HG02763 (cell line): ENCODE data around the gene SYVN1.
A peak's percentile ranks its signal among the peaks of the same experiment; 100 is the strongest.

Experiments
- ATAC-seq: cut with Tn5 transposase; IDR thresholded peaks from one replicate; pipeline ENCODE4 v1.9.1; 2021; ENCODE audit warnings: mild to moderate bottlenecking, moderate library complexity; ENCODE audit not compliant: unreplicated experiment

SYVN1 gene

DNA sequence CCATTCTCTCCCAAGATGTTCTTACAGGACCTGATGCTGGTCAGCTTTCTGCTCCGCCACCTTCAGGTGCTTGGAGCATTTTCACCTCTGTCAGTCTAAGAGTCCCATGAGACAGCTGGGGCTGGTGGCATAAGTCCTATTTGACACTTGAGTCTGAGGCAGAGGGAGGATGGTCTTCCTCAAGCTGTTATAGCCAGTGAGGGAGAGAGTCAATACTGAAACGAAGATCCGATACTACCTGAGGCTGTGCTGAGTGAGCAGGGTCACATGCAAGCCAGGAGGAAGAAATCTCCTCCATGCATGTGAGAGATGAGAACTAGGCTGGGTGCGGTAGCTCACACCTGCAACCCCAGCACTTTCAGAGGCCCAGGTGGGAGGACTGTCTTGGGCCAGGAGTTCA, 44.7 kb downstream of the SYVN1 start:
- no peak for ATAC-seq

- no peak for ATAC-seq
Measured at GRCh38 chr11:65087827-65088226, 46.5 kb downstream of the SYVN1 start.

- no peak for ATAC-seq
Measured at GRCh38 chr11:65087216-65087615, 47.1 kb downstream of the SYVN1 start.

DNA sequence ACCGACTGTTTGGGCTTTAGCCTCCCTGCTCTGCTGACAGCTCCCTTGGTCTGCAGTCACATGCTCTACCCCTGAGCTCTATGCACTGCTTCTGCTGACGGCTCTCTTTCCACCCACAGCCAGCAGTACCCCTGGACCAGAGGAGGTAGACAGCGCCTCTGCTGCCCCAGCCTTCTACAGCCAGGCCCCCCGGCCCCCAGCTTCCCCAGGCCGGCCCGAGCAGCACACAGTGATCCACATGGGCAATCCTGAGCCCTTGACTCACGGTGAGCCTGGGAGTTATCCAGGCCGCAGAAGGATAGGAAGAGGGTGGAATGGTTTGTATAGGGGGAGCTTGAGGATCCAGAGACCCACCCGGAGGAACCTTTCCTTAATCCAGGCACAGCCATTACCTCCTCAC, 47.5 kb downstream of the SYVN1 start:
- no peak for ATAC-seq

DNA sequence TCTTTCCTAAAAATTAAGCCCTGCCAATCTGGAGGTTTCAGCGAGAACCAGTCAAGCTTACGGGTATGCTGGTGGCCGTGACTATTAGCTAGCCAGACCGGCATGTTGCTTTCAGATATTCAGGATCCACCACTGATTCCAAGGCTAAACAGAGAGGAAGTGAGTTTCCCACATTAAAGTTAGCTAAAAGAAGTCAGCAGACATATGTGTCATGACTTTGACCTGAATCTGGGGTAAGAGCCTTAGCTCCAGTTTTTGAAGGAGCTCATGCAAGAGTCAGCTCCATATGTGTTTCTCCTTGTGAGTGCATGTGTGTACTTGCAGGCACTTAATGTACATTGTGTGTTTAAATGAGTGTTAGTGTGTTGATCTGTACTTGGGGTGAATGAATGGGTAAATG, 48.9 kb downstream of the SYVN1 start:
- ATAC-seq: no peak

- no peak for ATAC-seq
Measured at GRCh38 chr11:65084598-65085375, 49.5 kb downstream of the SYVN1 start.

DNA sequence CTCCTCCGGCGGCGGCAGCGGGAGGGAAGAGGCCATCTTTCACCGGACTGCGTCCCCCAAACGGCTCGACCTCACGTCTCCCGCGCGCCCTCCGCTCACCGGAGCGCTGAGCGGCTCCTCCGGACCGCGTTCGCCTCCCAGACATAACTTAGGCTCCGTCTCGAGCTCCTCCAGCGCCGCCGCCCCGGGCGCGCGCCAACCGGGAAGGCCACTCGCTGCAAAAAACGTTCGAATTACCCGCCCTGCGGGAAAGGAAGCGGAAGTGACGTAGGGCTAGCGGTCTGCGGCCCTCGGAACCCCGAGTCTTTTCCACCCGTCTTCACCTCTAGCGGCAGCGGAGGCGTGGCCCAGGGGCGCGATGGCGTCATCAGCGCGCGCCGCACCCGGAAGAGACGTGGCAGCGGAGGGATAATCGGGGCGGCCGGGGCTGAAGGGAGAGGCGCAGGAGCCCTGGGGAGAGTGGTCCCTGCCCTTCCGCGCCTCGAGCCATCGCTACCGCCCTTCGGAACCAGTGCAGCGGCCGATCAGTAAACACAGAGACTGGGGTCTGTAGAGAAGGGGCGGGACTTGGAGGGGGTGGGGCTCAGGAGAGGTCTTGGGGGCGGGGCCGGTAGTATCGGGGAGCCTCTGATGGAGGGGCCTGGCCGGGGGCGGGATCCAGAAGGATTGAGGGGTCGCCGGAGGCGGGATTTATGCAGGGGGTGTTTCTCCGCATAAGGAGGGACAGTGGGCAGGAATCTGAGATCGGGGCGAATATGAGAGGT, 50.3 kb downstream of the SYVN1 start, which contains the start of the genes CDCA5 and ZFPL1:
Gene CDCA5 (minus strand): TSS at position 207 of the 764 bp plus-strand sequence. CDS start 62 bp downstream, at position 145.
Gene ZFPL1 (plus strand): TSS at position 389 of the 764 bp plus-strand sequence. CDS start 477 bp downstream, outside the sequence.
- ATAC-seq: peak; percentile 87

DNA sequence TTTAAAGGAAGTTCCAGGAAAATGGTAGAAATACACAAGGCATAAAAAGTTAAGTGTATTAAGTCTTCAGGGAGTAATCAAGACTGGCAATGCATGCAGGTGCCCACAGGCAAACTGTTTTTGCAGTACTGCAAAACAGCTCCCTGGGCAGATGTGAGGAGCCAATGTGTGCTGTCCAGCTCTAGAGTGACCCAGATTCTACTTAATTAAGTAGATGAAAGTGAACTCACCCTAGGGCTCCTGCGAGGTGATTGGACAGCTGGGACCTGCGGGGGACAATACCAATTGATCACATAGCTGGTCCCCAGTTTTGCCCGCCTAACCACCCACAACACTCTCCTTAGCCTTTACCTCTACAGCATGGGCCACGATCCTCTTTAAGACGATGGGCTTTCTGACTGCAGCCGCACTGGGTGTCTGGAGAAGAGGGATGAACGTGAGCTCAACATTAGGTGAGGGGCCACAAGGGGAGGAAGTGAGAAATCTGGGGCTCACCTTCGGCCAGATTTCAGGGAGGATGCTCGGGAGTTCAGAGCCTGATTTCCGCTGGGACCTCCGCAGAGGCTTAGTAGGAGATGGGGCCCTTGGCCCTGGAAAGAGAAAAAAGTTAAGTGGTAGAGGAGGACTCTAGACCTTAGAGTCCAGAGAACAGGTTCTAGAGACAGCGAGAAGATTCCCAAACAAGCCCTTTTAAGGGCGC, 51.0 kb downstream of the SYVN1 start:
- ATAC-seq: no peak

DNA sequence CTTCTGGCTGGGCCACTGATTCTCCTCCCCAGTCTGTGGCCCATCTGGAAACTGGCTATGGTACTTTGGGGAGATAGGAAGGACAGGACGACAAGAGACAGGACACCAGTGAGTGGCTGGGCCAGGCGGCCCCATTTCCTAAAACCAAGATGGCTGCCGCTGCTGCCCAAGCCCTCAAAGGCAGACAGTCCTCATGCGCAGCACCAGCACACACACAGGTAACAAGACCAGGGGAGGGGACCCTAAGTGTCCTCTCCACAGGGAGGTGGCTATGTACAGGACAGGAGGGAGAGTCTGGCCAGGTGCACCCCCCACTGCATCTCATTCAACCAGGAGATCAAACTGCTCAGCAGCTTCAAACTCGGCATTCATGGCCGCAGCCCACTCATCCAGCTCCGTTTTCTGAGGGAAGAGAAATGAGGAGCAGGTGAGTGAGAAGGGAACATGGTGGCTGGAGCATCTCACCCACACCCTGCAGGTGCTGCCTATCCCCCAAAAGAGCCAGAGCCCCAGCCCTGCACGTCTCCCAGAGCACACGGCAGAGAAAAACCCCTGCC, 55.5 kb downstream of the SYVN1 start:
- no peak for ATAC-seq

DNA sequence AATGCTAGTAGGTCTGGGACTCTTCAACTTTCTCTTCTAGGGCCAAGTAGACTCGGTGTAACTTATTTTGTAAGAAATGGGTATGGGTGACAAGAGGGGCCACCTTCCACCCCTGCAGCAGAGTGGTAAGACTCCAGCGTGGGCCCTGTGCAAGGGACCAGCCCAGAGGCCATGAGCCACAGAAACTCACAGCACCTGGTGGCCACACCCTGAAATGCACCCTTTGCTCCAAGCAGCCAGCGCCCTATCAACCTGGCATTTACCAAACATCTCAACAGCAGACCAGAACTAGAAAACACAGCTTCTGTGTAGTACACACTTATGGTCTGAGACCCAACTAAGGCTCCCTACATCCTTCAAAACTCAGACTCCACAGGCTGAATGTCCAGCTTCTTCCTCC, 56.2 kb downstream of the SYVN1 start:
- ATAC-seq: no peak

GRCh38 chr11:65077451-65077850, 56.9 kb downstream of the SYVN1 start:
- ATAC-seq: no peak
